GM18511 (cell line): ENCODE measurements around the gene KPTN.

Experiments used
- ATAC-seq: cut with Tn5 transposase; IDR thresholded peaks from one replicate; pipeline ENCODE4 v1.9.1; 2021; ENCODE audit warnings: mild to moderate bottlenecking, moderate library complexity; ENCODE audit not compliant: unreplicated experiment

KPTN gene

DNA sequence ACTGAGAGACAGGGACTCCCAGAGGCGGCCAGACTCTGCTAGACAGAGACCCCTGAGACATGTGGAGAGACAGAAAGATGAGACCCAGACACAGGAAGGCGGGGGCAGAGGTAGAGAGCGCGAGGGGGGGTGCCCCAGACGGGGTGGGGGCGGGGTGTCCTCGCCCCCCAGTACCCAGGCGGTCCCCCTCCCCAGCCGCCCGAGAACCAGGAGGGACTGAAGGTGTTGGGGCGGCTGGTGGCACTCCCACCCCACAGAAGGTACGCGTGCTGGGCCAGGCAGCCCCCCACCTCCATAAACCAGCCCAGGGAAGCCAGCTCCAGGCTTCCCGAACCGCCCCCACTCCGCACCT, 12.7 kb downstream of the KPTN start:
- ATAC-seq = no peak

DNA sequence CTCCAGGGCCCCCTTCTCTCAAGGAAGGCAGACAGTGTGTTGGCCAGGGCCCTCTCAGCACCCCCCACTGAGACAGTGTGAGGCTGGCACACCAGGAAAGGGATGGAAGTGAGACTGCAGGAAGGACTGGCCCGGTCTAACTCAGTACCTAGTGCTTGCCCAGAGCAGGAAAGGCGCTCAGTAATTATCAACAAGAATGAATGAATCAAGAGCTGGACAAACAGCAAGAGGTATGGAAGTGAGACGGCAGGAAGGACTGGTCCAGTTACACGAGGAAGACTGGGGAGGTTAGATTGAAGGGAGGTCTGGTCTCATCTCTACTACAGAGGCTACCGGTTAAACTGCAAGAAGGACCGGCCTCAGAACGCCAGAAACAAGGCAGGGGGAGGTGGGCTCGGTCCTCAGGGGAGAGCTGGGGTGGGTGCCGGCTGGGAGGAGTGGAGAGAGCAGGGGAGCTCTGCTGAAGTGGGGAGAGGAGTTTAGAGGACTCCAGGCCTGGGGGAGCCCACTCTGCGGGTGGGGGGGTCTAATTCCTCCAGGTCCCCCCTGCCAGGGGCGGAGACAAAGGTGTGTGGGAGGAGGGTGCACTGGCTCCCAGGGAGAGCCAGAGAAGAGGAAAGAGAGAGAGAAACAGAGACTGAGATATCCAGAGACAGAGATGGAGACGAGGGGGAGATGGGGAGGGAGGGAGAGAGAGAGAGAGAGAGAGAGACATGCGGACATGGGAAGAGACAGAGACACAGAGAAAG, 13.4 kb downstream of the KPTN start:
- ATAC-seq = no peak

DNA sequence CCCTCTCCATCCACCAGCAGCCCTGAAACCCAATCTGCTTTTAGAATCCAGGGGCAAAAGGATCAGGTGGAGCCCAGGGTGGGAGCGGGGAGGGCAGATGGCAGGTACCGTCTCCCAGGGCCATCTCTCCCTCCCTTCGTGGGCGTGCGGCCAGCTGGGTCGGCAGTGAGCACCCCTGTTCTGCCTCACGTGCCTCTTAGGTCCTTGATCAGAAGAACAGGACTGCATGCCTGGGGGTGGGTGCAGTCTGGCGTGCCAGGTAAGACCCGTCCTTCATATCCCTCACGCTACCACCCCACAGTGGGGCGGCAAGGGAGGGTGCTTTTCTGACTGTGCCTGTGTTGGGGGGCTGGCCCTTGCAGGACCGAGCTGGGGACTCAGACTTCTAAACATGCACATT, 14.3 kb downstream of the KPTN start:
- no peak for ATAC-seq

- ATAC-seq = no peak
Measured at GRCh38 chr19:47469363-47469700, 14.7 kb downstream of the KPTN start.

DNA sequence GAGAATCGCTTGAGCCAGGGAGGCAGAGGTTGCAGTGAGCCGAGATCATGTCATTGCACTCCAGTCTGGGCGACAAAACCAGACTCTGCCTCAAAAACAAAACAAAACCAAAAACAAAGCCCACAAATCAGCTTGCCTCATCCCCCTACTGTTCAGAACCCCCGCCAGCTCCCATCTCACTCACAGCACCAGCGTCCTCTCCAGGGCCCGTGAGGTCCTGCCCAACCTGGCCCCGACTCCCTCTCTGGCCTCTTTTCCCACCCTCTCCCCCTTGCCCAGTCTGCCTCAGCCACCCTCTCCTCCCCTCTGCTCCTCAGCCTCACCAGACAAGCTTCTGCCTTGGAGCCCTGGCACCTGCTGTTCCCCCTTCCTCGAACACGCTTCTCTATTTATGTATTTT, 16.1 kb downstream of the KPTN start:
- ATAC-seq = no peak

DNA sequence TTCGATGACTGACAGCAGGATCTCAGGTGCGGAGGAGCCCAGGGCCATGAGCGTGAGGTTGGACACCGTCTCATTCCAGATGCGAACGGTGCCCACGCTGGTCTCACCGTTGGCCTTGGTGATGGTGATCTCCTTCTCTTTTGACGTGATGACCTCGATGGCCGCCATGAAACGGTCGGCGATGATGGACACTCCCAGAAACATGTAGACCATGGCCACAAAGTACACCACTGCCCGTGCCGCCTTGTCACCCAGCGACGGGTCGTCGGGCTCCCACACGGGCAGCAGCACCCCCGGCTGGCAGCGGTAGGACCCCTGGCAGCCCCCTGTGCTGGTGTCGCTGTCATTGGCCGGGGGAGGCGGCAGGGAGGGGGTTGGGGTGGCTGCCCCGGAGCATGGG, 18.1 kb downstream of the KPTN start:
- no peak for ATAC-seq

GRCh38 chr19:47464675-47465419, 19.2 kb downstream of the KPTN start:
- no peak for ATAC-seq

GRCh38 chr19:47461876-47462275, 22.1 kb downstream of the KPTN start:
- no peak for ATAC-seq

DNA sequence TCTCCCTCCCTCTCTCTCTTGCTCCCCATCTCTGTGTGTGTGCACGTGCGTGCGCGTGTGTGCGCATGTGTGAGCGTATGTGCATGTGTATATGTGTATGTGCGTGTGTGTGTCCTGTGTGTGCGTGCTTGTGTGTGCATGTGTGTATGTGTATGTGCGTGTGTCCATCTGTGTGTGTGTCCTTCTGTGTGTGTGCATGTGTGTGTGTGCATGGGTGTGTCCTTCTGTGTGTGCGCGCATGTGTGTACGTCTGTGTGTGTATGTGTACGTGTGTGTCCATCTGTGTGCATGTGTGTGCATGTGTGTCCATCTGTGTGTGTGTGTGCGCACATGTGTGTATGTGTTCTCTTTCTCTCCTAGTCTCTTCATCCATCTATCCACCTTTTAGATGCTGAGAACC, 24.5 kb downstream of the KPTN start:
- ATAC-seq = no peak

GRCh38 chr19:47458672-47459071, 25.3 kb downstream of the KPTN start:
- ATAC-seq = no peak

DNA sequence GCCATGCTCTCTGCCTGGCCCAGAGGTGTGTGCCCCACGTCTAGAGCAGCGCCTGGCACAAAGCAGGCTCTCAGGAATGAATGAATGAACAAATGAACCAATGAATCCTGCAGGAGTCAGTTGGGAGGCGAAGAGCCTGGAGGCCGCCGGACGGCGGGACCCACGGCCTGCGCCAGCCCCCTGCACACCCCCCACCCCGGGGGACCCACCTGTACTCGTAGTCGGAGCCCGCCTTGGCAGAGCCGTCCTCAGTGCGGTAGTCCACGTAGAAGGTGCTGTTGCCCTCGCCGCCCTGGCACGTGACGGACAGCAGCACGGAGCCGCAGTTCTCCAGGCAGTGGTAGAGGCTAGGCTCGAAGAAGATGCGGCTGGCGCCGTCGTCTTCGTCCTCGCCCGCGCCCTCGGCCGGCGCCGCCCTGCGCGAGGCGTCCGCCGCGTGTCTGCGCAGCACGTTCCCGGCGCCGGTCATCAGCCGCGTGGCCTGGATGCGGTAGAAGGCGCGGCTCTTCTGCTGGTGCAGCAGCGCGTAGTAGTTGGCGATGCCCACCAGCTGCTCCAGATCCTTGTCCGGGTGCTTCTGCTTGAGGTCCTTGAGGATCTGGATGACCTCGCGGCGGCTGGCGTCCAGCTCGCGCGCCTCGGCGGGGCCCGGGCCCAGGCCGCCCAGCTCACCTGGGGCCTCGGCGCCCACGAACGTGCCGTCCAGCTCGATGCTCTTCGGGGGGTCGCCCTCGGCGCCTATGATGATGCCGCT, 27.1 kb downstream of the KPTN start:
- ATAC-seq = no peak

GRCh38 chr19:47450478-47450877, 33.5 kb downstream of the KPTN start:
- ATAC-seq = no peak

- ATAC-seq = no peak
Measured at GRCh38 chr19:47448360-47448727, 35.7 kb downstream of the KPTN start.

- no peak for ATAC-seq
Measured at GRCh38 chr19:47447470-47448359, 36.3 kb downstream of the KPTN start.

- no peak for ATAC-seq
Measured at GRCh38 chr19:47446534-47447469, 37.2 kb downstream of the KPTN start.

DNA sequence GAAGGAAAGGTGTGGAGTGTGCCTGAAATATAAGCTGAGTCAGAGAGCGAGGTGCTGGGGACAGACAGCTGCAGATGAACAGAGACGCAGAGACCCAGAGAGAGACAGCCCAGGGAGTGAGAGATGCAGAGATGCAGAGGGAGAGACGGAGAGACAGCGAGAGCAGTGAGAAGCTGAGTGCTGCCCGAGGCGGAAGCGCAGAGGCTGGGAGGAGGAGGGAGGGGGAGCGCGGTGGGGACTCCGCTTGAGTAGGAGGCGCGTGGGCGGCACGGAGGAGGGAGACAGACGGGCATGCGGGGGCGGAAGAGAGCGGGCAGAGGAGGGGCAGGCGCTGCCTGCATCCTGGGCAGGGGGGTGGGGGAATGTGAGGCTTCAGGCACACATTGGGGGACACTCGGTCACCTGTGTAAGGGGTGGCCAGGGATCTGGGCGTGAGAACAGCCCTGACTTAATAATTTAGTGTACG, 38.0 kb downstream of the KPTN start:
- no peak for ATAC-seq

GRCh38 chr19:47445527-47445926, 38.5 kb downstream of the KPTN start:
- ATAC-seq = no peak

DNA sequence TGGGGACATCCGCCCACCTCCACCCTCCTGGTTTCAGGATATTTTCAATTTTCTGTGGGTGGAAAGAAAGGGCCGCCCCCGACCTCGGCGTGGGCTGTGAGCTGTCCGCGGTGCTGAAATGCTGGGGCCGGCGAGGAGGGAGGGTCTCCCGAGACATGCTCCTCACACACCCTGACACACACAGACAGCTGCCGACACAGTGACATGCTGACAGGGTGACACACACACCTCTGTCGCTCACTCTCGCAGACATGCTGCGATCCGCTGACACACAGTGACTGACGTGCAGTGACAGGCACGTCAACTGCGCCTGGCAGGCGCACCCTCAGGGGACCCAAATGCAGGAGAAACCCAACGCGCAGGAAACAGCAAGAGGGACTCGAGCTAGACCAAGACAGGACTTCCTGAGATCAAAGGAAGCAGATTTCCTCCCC, 39.6 kb downstream of the KPTN start:
- no peak for ATAC-seq

- no peak for ATAC-seq
Measured at GRCh38 chr19:47443331-47443730, 40.7 kb downstream of the KPTN start.

GRCh38 chr19:47438793-47439220, 45.2 kb downstream of the KPTN start:
- ATAC-seq = no peak
